WTC11 (cell line): ENCODE measurements around the gene LRFN2. TPM values are rescaled to one million over a fixed set of nuclear protein-coding genes. Genes with fewer than 3 reads are reported as not detected.

ENCODE experiments used
- ATAC-seq: fragments of 200-7000 bp; cut with Tn5 transposase; 2 replicates; pipeline ENCODE4 v1.10.0; 2021; ENCODE audit warnings: mild to moderate bottlenecking, moderate library complexity
- CTCF ChIA-PET: fragments of 300-600 bp; sonication (Branson Sonifier 250); formaldehyde crosslinking; loops from one replicate; lab custom pipeline; 2021; ENCODE audit warnings: antibody characterized with exemption; lab: Charles Lee
- POLR2A ChIA-PET: fragments of 350-600 bp; sonication (Branson Sonifier 250); formaldehyde crosslinking; loops from one replicate; lab custom pipeline; 2021; ENCODE audit warnings: antibody characterized with exemption; lab: Charles Lee
- DNase-seq: peaks from one replicate; pipeline ENCODE4 v3.0.0; 2021; ENCODE audit warnings: low spot score
- H3K27ac Mint-ChIP-seq: 2 replicates; pipeline ENCODE4 v1.8.0; 2021; ENCODE audit warnings: mixed read lengths
- H3K27me3 Mint-ChIP-seq: 2 replicates; pipeline ENCODE4 v1.8.0; 2021; ENCODE audit warnings: low read depth, mild to moderate bottlenecking, moderate library complexity, mixed read lengths
- H3K36me3 Mint-ChIP-seq: 2 replicates; pipeline ENCODE4 v1.8.0; 2021; ENCODE audit warnings: mixed read lengths
- H3K4me1 Mint-ChIP-seq: 2 replicates; pipeline ENCODE4 v1.8.0; 2022; ENCODE audit warnings: mixed read lengths
- H3K4me3 Mint-ChIP-seq: 2 replicates; pipeline ENCODE4 v1.8.0; 2021; ENCODE audit warnings: mild to moderate bottlenecking, moderate library complexity, mixed read lengths
- H3K9me3 Mint-ChIP-seq: 2 replicates; pipeline ENCODE4 v1.8.0; 2021; ENCODE audit warnings: mixed read lengths
- AFF4 ChIP-seq: sonication (generic); formaldehyde crosslinking; IDR thresholded peaks from 2 replicates; pipeline ENCODE4 v1.8.1; 2023; ENCODE audit warnings: mild to moderate bottlenecking, missing genetic modification reagents, borderline replicate concordance
- FOXK1 ChIP-seq: sonication (generic); formaldehyde crosslinking; IDR thresholded peaks from 2 replicates; pipeline ENCODE4 v1.8.0; 2022; ENCODE audit warnings: mild to moderate bottlenecking, moderate library complexity, missing genetic modification reagents
- FOXP1 ChIP-seq: sonication (generic); formaldehyde crosslinking; IDR thresholded peaks from 2 replicates; pipeline ENCODE4 v1.8.0; 2022; ENCODE audit warnings: missing genetic modification reagents, mild to moderate bottlenecking, moderate library complexity, borderline replicate concordance
- IRF1 ChIP-seq: sonication (generic); formaldehyde crosslinking; IDR thresholded peaks from 2 replicates; pipeline ENCODE4 v1.8.0; 2023; ENCODE audit warnings: missing genetic modification reagents
- JUN ChIP-seq: sonication (generic); formaldehyde crosslinking; IDR thresholded peaks from 2 replicates; pipeline ENCODE4 v1.8.0; 2023; ENCODE audit warnings: mild to moderate bottlenecking, missing genetic modification reagents
- MXD4 ChIP-seq: fragments of 250-450 bp; sonication (Bioruptor Pico); IDR thresholded peaks from 2 replicates; pipeline ENCODE4 v1.8.0; 2021; ENCODE audit warnings: mild to moderate bottlenecking, moderate library complexity, borderline replicate concordance
- NFYB ChIP-seq: sonication (generic); formaldehyde crosslinking; conservative IDR thresholded peaks from 2 replicates; pipeline ENCODE4 v1.8.0; 2022; ENCODE audit warnings: low read depth, missing genetic modification reagents
- NR2C2 ChIP-seq: sonication (generic); formaldehyde crosslinking; IDR thresholded peaks from 2 replicates; pipeline ENCODE4 v1.8.0; 2022; ENCODE audit warnings: mild to moderate bottlenecking, missing genetic modification reagents
- PRDM15 ChIP-seq: sonication (generic); formaldehyde crosslinking; IDR thresholded peaks from 2 replicates; pipeline ENCODE4 v1.8.0; 2022; ENCODE audit warnings: missing genetic modification reagents
- SOX15 ChIP-seq: fragments of 250-450 bp; sonication (Bioruptor Pico); IDR thresholded peaks from 2 replicates; pipeline ENCODE4 v1.9.0; 2021; ENCODE audit warnings: mild to moderate bottlenecking
- total RNA-seq: library from RNA; stranded (reverse); gene quantifications from 3 replicates; pipeline ENCODE4 v1.2.3, GENCODE V29; 2021
- TF ChIP-seq, protein P1 (sequence below): sonication (generic); formaldehyde crosslinking; IDR thresholded peaks from 2 replicates; pipeline ENCODE4 v1.8.0; 2023; ENCODE audit warnings: missing genetic modification reagents, mild to moderate bottlenecking, borderline replicate concordance
- TF ChIP-seq, protein P2 (sequence below): sonication (generic); formaldehyde crosslinking; IDR thresholded peaks from 2 replicates; pipeline ENCODE4 v1.8.1; 2023; ENCODE audit warnings: mild to moderate bottlenecking, missing genetic modification reagents
- TF ChIP-seq, protein P3 (sequence below): sonication (generic); formaldehyde crosslinking; conservative IDR thresholded peaks from 2 replicates; pipeline ENCODE4 v1.8.1; 2022; ENCODE audit warnings: mild to moderate bottlenecking, missing genetic modification reagents

Gene LRFN2
- total RNA-seq, 1 experiment from 2014 or later = 1.6 TPM

- TF ChIP-seq PRDM15 (CRISPR knock-in tag) = no peak
- TF ChIP-seq, all 79 proteins: peak for 0
Observed at GRCh38 chr6:40486576-40486975, 100.6 kb downstream of the LRFN2 start (continued).

DNA sequence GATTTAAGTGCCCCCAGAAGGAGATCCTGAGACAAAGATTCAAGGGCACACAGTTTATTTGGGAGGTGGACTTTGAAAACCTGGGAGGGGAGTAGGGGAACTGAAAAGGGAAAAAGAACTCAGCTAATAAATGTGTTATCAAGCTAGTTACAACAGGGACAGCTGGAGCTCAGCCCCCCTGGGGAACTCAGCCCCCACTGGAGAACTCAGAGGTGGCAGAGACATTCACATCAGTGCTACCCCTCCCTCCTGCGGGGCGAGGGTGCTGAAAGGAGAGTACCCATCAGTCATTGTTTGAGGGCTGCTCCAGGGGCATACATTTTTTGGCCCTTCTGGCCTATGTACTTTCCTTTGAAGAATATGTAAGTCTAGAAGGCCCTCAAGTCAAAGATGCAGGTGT, 101.4 kb downstream of the LRFN2 start:
- no peaks in the 10 kb centered on the region for H3K36me3 Mint-ChIP-seq
- no peak overlapping the region for H3K4me3 Mint-ChIP-seq
- CTCF ChIA-PET = no interaction called here
- no peaks in the 10 kb centered on the region for H3K27me3 Mint-ChIP-seq
- H3K27ac Mint-ChIP-seq = no peak overlapping the region
- ATAC-seq = no peak
- POLR2A ChIA-PET = no interaction called here
- no peaks in the 10 kb centered on the region for H3K9me3 Mint-ChIP-seq
- H3K4me1 Mint-ChIP-seq = no peaks in the 10 kb centered on the region
- DNase-seq = no peak
- TF ChIP-seq, protein P1, sequence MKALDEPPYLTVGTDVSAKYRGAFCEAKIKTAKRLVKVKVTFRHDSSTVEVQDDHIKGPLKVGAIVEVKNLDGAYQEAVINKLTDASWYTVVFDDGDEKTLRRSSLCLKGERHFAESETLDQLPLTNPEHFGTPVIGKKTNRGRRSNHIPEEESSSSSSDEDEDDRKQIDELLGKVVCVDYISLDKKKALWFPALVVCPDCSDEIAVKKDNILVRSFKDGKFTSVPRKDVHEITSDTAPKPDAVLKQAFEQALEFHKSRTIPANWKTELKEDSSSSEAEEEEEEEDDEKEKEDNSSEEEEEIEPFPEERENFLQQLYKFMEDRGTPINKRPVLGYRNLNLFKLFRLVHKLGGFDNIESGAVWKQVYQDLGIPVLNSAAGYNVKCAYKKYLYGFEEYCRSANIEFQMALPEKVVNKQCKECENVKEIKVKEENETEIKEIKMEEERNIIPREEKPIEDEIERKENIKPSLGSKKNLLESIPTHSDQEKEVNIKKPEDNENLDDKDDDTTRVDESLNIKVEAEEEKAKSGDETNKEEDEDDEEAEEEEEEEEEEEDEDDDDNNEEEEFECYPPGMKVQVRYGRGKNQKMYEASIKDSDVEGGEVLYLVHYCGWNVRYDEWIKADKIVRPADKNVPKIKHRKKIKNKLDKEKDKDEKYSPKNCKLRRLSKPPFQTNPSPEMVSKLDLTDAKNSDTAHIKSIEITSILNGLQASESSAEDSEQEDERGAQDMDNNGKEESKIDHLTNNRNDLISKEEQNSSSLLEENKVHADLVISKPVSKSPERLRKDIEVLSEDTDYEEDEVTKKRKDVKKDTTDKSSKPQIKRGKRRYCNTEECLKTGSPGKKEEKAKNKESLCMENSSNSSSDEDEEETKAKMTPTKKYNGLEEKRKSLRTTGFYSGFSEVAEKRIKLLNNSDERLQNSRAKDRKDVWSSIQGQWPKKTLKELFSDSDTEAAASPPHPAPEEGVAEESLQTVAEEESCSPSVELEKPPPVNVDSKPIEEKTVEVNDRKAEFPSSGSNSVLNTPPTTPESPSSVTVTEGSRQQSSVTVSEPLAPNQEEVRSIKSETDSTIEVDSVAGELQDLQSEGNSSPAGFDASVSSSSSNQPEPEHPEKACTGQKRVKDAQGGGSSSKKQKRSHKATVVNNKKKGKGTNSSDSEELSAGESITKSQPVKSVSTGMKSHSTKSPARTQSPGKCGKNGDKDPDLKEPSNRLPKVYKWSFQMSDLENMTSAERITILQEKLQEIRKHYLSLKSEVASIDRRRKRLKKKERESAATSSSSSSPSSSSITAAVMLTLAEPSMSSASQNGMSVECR (CRISPR knock-in tag) = no peak
- TF ChIP-seq MXD4 (CRISPR knock-in tag) (no peak), NFYB (no peak), SOX15 (CRISPR knock-in tag) (no peak), IRF1 (no peak), AFF4 (CRISPR knock-in tag) (no peak), FOXK1 (CRISPR knock-in tag) (no peak), FOXP1 (CRISPR knock-in tag) (no peak), JUN (CRISPR knock-in tag) (no peak), NR2C2 (CRISPR knock-in tag) (no peak)
- TF ChIP-seq, protein P2, sequence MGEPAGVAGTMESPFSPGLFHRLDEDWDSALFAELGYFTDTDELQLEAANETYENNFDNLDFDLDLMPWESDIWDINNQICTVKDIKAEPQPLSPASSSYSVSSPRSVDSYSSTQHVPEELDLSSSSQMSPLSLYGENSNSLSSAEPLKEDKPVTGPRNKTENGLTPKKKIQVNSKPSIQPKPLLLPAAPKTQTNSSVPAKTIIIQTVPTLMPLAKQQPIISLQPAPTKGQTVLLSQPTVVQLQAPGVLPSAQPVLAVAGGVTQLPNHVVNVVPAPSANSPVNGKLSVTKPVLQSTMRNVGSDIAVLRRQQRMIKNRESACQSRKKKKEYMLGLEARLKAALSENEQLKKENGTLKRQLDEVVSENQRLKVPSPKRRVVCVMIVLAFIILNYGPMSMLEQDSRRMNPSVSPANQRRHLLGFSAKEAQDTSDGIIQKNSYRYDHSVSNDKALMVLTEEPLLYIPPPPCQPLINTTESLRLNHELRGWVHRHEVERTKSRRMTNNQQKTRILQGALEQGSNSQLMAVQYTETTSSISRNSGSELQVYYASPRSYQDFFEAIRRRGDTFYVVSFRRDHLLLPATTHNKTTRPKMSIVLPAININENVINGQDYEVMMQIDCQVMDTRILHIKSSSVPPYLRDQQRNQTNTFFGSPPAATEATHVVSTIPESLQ = no peak
- TF ChIP-seq, protein P3, sequence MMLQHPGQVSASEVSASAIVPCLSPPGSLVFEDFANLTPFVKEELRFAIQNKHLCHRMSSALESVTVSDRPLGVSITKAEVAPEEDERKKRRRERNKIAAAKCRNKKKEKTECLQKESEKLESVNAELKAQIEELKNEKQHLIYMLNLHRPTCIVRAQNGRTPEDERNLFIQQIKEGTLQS (CRISPR knock-in tag) = no peak
